Measurements from ENCODE around the gene JMJD8. TPM values are rescaled to one million over a fixed set of nuclear protein-coding genes. Genes with fewer than 3 reads are reported as not detected.

Gene JMJD8
- total RNA-seq, 1 donor from 2014 or later = 64.5 TPM

DNA sequence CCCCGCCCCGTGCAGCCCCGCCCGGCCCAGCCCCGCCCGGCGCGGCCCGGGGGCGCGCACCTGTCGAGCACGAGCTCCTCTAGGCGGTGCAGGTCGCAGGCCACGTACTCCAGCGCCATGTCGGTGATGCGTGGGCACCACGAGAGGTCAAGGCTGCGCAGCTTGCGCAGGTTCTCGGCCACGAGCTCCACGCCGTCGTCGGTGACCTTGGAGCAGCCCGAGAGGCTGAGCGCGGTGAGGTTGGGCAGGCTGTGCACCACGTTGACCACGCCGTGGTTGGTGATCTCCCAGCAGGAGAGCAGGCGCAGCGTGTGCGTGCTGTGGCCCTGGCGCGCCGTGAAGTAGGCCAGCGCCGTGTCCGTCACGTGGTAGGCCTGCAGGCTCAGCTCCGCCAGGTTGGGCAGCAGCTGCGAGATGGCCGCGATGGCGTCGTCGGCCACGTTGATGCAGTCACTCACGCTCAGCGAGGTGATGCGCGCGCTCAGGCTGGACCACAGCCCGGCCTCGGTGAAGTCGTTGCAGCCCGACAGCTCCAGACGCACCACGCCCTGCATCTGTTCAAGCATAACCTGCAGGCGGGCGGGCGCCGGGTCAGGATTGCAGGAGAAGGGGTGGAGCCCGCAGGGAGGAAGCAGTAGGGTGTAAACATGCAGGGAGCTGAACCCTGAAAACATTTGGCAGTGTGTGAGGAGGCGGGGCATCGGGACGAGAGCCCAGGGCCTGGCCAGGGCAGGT, 11.4 kb upstream of the JMJD8 start:
- Mint-ChIP-seq H3K27me3 (ENCODE audit: low read depth) (peaks cover 91% of the 10 kb centered on the region), H3K9me3 (no peaks in the 10 kb centered on the region), H3K36me3 (ENCODE audit: low read depth) (no peaks in the 10 kb centered on the region), H3K4me1 (peaks cover 6% of the 10 kb centered on the region), H3K4me3 (no peak overlapping the region), H3K27ac (ENCODE audit: unreplicated experiment) (no peak overlapping the region)
- TF ChIP-seq, protein P1, sequence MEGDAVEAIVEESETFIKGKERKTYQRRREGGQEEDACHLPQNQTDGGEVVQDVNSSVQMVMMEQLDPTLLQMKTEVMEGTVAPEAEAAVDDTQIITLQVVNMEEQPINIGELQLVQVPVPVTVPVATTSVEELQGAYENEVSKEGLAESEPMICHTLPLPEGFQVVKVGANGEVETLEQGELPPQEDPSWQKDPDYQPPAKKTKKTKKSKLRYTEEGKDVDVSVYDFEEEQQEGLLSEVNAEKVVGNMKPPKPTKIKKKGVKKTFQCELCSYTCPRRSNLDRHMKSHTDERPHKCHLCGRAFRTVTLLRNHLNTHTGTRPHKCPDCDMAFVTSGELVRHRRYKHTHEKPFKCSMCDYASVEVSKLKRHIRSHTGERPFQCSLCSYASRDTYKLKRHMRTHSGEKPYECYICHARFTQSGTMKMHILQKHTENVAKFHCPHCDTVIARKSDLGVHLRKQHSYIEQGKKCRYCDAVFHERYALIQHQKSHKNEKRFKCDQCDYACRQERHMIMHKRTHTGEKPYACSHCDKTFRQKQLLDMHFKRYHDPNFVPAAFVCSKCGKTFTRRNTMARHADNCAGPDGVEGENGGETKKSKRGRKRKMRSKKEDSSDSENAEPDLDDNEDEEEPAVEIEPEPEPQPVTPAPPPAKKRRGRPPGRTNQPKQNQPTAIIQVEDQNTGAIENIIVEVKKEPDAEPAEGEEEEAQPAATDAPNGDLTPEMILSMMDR (conservative IDR thresholded peaks at IDR 0.05) = no peak
- no peak for DNase-seq (ENCODE audit: low read depth, low spot score)

DNA sequence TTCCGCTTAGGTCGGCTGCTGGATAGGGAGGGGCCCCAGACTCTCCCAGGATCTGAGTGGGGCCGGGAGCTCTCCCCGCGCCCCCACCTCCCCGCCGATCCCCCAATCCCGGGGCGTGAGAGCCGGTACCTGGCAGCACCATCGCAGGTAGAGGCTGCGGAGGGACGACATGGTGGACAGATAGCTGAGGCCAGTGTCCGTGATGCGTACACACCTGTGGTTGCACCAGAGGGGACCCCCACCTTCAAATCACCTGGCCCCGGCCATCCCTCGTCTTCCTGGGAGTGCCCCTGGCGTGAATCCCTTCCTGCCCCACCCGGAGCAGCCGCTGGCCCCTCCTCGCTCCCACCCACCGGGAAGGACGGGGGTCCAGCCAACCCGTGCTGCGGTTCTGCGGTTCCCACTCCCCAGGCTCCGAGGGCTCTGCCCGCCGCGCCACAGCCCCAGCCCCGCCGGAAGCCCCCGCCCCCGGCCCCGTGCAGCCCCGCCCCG, 10.8 kb upstream of the JMJD8 start:
- H3K9me3 Mint-ChIP-seq = no peaks in the 10 kb centered on the region
- DNase-seq (ENCODE audit: low read depth, low spot score) = no peak
- H3K4me3 Mint-ChIP-seq = no peak overlapping the region

DNA sequence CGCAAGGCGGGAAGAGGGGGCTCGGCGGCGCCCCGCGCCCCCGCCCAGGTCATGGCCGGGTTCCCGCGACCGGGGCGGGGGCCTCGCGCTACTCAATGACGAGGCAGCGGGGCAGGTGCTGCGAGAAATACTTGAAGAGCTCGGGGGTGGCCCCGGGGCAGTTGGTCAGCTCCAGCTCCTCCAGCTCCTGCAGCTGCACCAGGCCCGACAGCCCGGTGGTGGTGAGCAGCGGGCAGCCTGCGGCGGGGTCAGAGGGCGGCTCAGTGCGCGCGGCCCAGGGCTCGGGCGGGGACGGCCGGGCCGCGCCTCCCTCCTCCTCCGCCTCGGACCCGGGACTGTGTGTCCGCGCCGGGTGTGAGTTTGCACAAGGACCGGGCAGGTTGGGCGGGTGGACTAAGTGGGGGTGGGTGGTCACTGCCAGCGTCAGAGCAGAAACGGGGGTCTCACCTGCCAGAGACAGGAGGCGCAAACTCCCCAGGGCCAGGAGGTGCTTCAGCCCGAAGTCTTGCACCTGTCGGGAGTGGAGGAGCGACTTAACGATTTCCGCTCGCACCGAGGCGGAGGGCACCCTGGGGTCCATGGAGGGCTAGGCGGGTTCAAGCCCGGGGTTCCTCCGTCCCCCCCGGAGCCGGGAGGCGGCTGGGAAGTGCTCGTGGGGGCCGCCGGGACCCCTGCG, 10.2 kb upstream of the JMJD8 start:
- no peak overlapping the region for H3K4me3 Mint-ChIP-seq
- peaks cover 87% of the 10 kb centered on the region for H3K27me3 Mint-ChIP-seq (ENCODE audit: low read depth)
- no peak for DNase-seq (ENCODE audit: low read depth, low spot score)
- no peaks in the 10 kb centered on the region for H3K36me3 Mint-ChIP-seq (ENCODE audit: low read depth)
- TF ChIP-seq, protein P1 (conservative IDR thresholded peaks at IDR 0.05) = no peak
- no peak overlapping the region for H3K27ac Mint-ChIP-seq (ENCODE audit: unreplicated experiment)
- no peaks in the 10 kb centered on the region for H3K9me3 Mint-ChIP-seq
- H3K4me1 Mint-ChIP-seq = peaks cover 16% of the 10 kb centered on the region

More for the DNA sequence above, 10.8 kb upstream of the JMJD8 start:
- H3K27me3 Mint-ChIP-seq (ENCODE audit: low read depth) = peaks cover 90% of the 10 kb centered on the region
- peaks cover 10% of the 10 kb centered on the region for H3K4me1 Mint-ChIP-seq
- no peak overlapping the region for H3K27ac Mint-ChIP-seq (ENCODE audit: unreplicated experiment)
- TF ChIP-seq, protein P1 (conservative IDR thresholded peaks at IDR 0.05) = no peak
- H3K36me3 Mint-ChIP-seq (ENCODE audit: low read depth) = no peaks in the 10 kb centered on the region

DNA sequence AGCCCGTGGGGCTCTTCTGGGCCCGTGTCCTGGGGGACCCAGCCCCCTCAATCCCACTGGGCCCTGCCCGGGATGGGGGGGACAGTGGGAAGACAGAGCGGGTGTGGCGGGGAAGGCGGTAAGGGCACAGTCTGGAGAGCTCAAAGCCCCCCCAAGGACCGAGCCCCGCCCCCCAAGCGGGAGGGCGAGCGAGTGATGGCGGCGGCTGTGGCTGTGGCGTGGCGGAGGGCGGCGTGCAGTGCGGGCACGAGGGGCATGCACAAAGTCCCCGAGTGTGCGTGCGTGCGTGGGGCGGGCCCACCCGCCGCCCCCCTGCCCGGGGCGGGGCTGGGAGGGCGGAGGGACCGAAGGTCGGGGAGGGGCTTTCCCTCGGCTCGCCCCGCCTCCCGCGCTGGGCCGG, 9.6 kb upstream of the JMJD8 start:
- H3K9me3 Mint-ChIP-seq = no peaks in the 10 kb centered on the region
- no peak overlapping the region for H3K4me3 Mint-ChIP-seq
- H3K27ac Mint-ChIP-seq (ENCODE audit: unreplicated experiment) = no peak overlapping the region
- TF ChIP-seq, protein P1 (conservative IDR thresholded peaks at IDR 0.05) = no peak
- no peak for DNase-seq (ENCODE audit: low read depth, low spot score)
- peaks cover 82% of the 10 kb centered on the region for H3K27me3 Mint-ChIP-seq (ENCODE audit: low read depth)
- no peaks in the 10 kb centered on the region for H3K36me3 Mint-ChIP-seq (ENCODE audit: low read depth)
- H3K4me1 Mint-ChIP-seq = peaks cover 17% of the 10 kb centered on the region

DNA sequence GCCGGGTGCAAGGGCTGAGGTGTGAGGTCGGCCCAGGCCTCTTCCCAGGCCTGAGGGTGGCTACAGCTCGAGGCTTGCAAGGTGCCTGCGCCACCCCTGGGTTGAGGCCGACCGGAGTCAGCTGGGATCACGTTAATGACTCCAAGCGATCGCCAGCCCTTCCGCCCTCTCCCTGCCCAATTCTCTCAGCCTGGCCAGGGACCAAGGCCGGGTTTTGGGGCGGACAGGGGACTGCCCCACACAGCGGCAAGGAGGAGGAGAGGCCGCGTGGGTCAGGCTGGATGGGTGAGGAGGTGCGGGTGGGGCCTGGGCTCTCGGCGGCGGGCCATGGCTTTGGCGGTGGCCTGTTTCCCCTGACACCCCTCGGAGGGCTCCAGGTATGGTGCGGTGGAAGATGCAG, 9.2 kb upstream of the JMJD8 start:
- Mint-ChIP-seq H3K4me3 (no peak overlapping the region), H3K9me3 (no peaks in the 10 kb centered on the region), H3K27ac (ENCODE audit: unreplicated experiment) (no peak overlapping the region), H3K36me3 (ENCODE audit: low read depth) (no peaks in the 10 kb centered on the region), H3K4me1 (peaks cover 17% of the 10 kb centered on the region), H3K27me3 (ENCODE audit: low read depth) (peaks cover 78% of the 10 kb centered on the region)
- DNase-seq (ENCODE audit: low read depth, low spot score) = no peak
- TF ChIP-seq, protein P1 (conservative IDR thresholded peaks at IDR 0.05) = no peak

Data from neural crest cell (in vitro differentiated cells).